ENCODE data around the gene NOP9.

NOP9 gene

GRCh38 chr14:24268225-24268624 lies 31.4 kb upstream of the NOP9 start:
- Histone ChIP-seq H4K20me1 (ENCODE audit: insufficient read depth, low read length) (no peaks in the 10 kb centered on the region), H3K27me3 (ENCODE audit: insufficient read depth, low read length, poor library complexity) (no peaks in the 10 kb centered on the region), H3K79me2 (ENCODE audit: insufficient read depth, low read length) (peaks cover 6% of the 10 kb centered on the region; the same call in 1 of the 2 replicates), H3K4me1 (ENCODE audit: insufficient read depth, low read length) (peaks cover 27% of the 10 kb centered on the region), H3K36me3 (ENCODE audit: insufficient read depth, low read length) (peaks cover 14% of the 10 kb centered on the region; the same call in 1 of the 2 replicates), H2AFZ (ENCODE audit: low read depth, low read length) (no peak overlapping the region), H3K27ac (ENCODE audit: low read length) (no peak overlapping the region), H3K4me3 (ENCODE audit: low read depth in 1 of 2, low read length in 2 of 2) (no peak overlapping the region), H3K9me3 (ENCODE audit: insufficient read depth, low read length, severe bottlenecking) (no peaks in the 10 kb centered on the region), H3K4me2 (ENCODE audit: insufficient read depth, low read length) (no peak overlapping the region), H3K9ac (ENCODE audit: low read depth, low read length) (no peak overlapping the region)
- ATAC-seq (ENCODE audit: insufficient read depth, low read depth) (no peak), DNase-seq (no peak)
- TF ChIP-seq EZH2 (IDR thresholded peaks at IDR 0.05; ENCODE audit: borderline replicate concordance, low read depth, low read length, severe bottlenecking) = no peak
- TF ChIP-seq CTCF (IDR thresholded peaks at IDR 0.05; ENCODE audit: borderline replicate concordance, extremely low read depth, low read length, poor library complexity, severe bottlenecking) = no peak

GRCh38 chr14:24269368-24269767 lies 30.3 kb upstream of the NOP9 start:
- Histone ChIP-seq H3K4me2 (ENCODE audit: insufficient read depth, low read length) (no peak overlapping the region), H3K9me3 (ENCODE audit: insufficient read depth, low read length, severe bottlenecking) (no peaks in the 10 kb centered on the region), H3K36me3 (ENCODE audit: insufficient read depth, low read length) (peaks cover 14% of the 10 kb centered on the region; the same call in 1 of the 2 replicates), H3K4me1 (ENCODE audit: insufficient read depth, low read length) (peaks cover 27% of the 10 kb centered on the region), H3K79me2 (ENCODE audit: insufficient read depth, low read length) (peaks cover 6% of the 10 kb centered on the region; the same call in 1 of the 2 replicates), H3K4me3 (ENCODE audit: low read depth in 1 of 2, low read length in 2 of 2) (no peak overlapping the region), H3K9ac (ENCODE audit: low read depth, low read length) (no peak overlapping the region), H4K20me1 (ENCODE audit: insufficient read depth, low read length) (no peaks in the 10 kb centered on the region), H3K27me3 (ENCODE audit: insufficient read depth, low read length, poor library complexity) (no peaks in the 10 kb centered on the region), H3K27ac (ENCODE audit: low read length) (no peak overlapping the region), H2AFZ (ENCODE audit: low read depth, low read length) (no peak overlapping the region)
- ATAC-seq (ENCODE audit: insufficient read depth, low read depth) = no peak
- DNase-seq = no peak
- TF ChIP-seq EZH2 (IDR thresholded peaks at IDR 0.05; ENCODE audit: borderline replicate concordance, low read depth, low read length, severe bottlenecking) (no peak), CTCF (IDR thresholded peaks at IDR 0.05; ENCODE audit: borderline replicate concordance, extremely low read depth, low read length, poor library complexity, severe bottlenecking) (no peak)

GRCh38 chr14:24269910-24270536 lies 29.6 kb upstream of the NOP9 start:
- Histone ChIP-seq H4K20me1 (ENCODE audit: insufficient read depth, low read length) (no peaks in the 10 kb centered on the region), H3K9ac (ENCODE audit: low read depth, low read length) (no peak overlapping the region), H3K79me2 (ENCODE audit: insufficient read depth, low read length) (peaks cover 6% of the 10 kb centered on the region; the same call in 1 of the 2 replicates), H3K4me1 (ENCODE audit: insufficient read depth, low read length) (peaks cover 27% of the 10 kb centered on the region), H3K36me3 (ENCODE audit: insufficient read depth, low read length) (peaks cover 14% of the 10 kb centered on the region; the same call in 1 of the 2 replicates), H3K27me3 (ENCODE audit: insufficient read depth, low read length, poor library complexity) (no peaks in the 10 kb centered on the region), H3K9me3 (ENCODE audit: insufficient read depth, low read length, severe bottlenecking) (no peaks in the 10 kb centered on the region), H3K4me2 (ENCODE audit: insufficient read depth, low read length) (peak overlapping the region; percentile 90), H3K27ac (ENCODE audit: low read length) (0 out of 2 replicates have a peak overlapping the region, but pooled peaks have one; percentile 95), H3K4me3 (ENCODE audit: low read depth in 1 of 2, low read length in 2 of 2) (peak overlapping the region in 1 of 2 experiments; percentile 78; a peak in 1 of 4 replicates), H2AFZ (ENCODE audit: low read depth, low read length) (no peak overlapping the region; the same call in 1 of the 2 replicates)
- DNase-seq (no peak), ATAC-seq (ENCODE audit: insufficient read depth, low read depth) (no peak)
- TF ChIP-seq CTCF (IDR thresholded peaks at IDR 0.05; ENCODE audit: borderline replicate concordance, extremely low read depth, low read length, poor library complexity, severe bottlenecking) = no peak
- TF ChIP-seq EZH2 (IDR thresholded peaks at IDR 0.05; ENCODE audit: borderline replicate concordance, low read depth, low read length, severe bottlenecking) = no peak
